BE2C (cell line): Measurements from ENCODE around the gene ALAD.

ENCODE experiments used
- DNase-seq: peaks from one replicate; pipeline ENCODE4 v3.0.0-alpha.2; 2020
- H3K27me3 ChIP-seq: fragments of 250-450 bp; sonication (Bioruptor Pico); 2 replicates; pipeline ENCODE4 v1.5.1; 2020; ENCODE audit warnings: mild to moderate bottlenecking
- H3K36me3 ChIP-seq: fragments of 250-450 bp; sonication (Bioruptor Pico); 2 replicates; pipeline ENCODE4 v1.5.1; 2020; ENCODE audit warnings: mild to moderate bottlenecking
- H3K4me1 ChIP-seq: fragments of 250-450 bp; sonication (Bioruptor Pico); 2 replicates; pipeline ENCODE4 v1.5.1; 2020
- H3K4me3 ChIP-seq: 2 replicates; pipeline ENCODE4 v1.5.1; 2011; ENCODE audit warnings: low read depth, low read length
- H3K9me3 ChIP-seq: fragments of 250-450 bp; sonication (Bioruptor Pico); 2 replicates; pipeline ENCODE4 v1.5.1; 2020
- TF ChIP-seq, protein P1 (sequence below): IDR thresholded peaks from 2 replicates; pipeline ENCODE4 v1.5.1; 2012; ENCODE audit warnings: mild to moderate bottlenecking, low read depth, low read length

ALAD gene

DNA sequence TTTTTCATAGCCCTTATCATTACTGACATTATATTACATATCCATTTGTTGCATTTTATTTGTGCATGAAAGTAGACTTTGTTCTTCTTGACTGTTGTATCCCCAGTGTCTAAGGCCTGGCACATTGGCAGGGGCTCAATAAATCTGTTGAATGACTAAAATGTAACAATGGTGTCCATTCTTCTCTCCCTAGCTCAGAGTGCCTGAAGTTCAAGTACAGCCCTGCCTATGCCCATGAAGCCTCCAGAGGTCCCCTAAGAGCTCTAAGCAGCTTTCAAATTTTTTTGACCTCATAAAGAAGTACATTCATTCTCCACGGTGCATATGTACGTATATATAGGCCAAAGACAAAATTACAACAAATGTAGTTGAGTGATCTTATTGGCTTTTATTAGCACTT lies 55.9 kb downstream of the ALAD start:
- no peaks in the 10 kb centered on the region for H3K36me3 ChIP-seq
- H3K27me3 ChIP-seq: peaks cover 8% of the 10 kb centered on the region
- no peak for DNase-seq
- no peak overlapping the region for H3K4me3 ChIP-seq
- TF ChIP-seq, protein P1, sequence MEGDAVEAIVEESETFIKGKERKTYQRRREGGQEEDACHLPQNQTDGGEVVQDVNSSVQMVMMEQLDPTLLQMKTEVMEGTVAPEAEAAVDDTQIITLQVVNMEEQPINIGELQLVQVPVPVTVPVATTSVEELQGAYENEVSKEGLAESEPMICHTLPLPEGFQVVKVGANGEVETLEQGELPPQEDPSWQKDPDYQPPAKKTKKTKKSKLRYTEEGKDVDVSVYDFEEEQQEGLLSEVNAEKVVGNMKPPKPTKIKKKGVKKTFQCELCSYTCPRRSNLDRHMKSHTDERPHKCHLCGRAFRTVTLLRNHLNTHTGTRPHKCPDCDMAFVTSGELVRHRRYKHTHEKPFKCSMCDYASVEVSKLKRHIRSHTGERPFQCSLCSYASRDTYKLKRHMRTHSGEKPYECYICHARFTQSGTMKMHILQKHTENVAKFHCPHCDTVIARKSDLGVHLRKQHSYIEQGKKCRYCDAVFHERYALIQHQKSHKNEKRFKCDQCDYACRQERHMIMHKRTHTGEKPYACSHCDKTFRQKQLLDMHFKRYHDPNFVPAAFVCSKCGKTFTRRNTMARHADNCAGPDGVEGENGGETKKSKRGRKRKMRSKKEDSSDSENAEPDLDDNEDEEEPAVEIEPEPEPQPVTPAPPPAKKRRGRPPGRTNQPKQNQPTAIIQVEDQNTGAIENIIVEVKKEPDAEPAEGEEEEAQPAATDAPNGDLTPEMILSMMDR: no peak
- H3K4me1 ChIP-seq: peaks cover 12% of the 10 kb centered on the region
- no peaks in the 10 kb centered on the region; the same call in 1 of the 2 replicates for H3K9me3 ChIP-seq

DNA sequence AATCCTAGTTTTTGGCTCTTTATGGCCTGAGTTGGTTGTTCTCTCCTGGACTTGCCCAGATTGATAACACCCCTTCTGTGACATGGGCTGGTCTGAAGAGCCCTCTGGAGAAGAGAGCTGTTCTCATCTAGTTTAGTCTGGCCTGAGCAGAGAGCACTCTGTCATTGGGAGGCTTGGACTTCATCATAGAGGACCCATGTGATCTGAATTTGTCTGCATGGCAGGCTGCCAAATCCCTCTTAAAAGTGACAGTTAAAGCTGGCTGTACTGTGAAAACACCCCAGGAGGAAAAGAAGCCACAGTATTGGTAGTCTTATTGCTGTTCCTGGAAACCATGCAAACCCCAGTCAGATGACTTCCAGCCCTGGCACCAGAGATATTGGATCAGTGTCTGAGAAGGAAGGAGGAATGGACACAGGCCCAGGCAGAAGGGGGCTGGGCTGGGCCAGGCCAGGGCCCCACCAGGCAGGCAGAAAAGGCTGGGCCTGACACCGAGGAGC lies 57.3 kb downstream of the ALAD start:
- TF ChIP-seq, protein P1: no peak
- Histone ChIP-seq H3K36me3 (no peaks in the 10 kb centered on the region), H3K9me3 (no peaks in the 10 kb centered on the region), H3K4me1 (peaks cover 9% of the 10 kb centered on the region; the same call in 1 of the 2 replicates), H3K4me3 (no peak overlapping the region), H3K27me3 (no peaks in the 10 kb centered on the region)
- peak; percentile 67 for DNase-seq

GRCh38 chr9:113341712-113342410 lies 59.2 kb downstream of the ALAD start:
- H3K27me3 ChIP-seq: no peaks in the 10 kb centered on the region
- peaks cover 9% of the 10 kb centered on the region; the same call in 1 of the 2 replicates for H3K4me1 ChIP-seq
- TF ChIP-seq, protein P1: no peak
- H3K9me3 ChIP-seq: no peaks in the 10 kb centered on the region
- H3K4me3 ChIP-seq: no peak overlapping the region
- no peaks in the 10 kb centered on the region for H3K36me3 ChIP-seq
- peak; percentile 72 for DNase-seq

DNA sequence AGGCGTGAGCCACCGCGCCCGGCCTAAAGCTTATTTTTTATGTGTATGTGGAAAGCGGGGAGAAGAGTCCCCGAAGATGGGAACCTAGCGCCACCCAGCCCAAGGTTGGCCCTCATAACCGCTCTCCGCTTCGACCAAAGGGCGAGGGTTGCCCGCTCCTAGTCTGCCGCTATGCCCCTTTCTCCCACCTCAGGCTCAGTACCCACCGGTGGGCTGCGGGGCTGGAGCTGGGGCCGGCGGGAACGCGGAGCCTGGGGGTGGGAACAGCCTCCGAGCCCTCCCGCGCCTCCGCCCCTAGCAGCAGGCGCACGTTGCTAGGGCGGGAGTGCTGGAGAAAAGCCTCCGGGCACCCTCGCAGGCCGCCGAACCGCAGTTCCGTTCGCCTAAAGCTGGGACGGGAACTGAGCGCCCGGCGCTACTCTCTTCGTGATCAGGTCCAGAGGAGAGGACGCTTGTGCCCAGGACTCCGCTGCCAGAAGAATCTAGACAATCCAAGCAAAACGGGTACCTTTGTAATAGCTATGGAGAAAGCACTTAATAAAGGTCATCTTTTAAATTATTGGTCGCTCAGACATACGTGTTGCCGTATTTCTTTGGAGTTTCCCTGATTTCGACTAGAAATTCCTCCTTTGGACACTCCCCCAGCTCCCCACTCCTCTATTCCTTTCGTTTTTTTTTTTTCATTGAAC lies 60.9 kb downstream of the ALAD start, which contains the start of gene WDR31:
TSS of gene WDR31 (minus strand) at position 265 of the 689 bp plus-strand sequence. CDS start 8,253 bp downstream, outside the sequence.
- Histone ChIP-seq H3K4me3 (peak within 1 kb of the TSS; percentile 79), H3K27me3 (no peaks in the 10 kb centered on the region), H3K4me1 (peaks cover 9% of the 10 kb centered on the region; the same call in 1 of the 2 replicates), H3K9me3 (no peaks in the 10 kb centered on the region), H3K36me3 (no peaks in the 10 kb centered on the region)
- peak; percentile 90 for DNase-seq
- TF ChIP-seq, protein P1: no peak

DNA sequence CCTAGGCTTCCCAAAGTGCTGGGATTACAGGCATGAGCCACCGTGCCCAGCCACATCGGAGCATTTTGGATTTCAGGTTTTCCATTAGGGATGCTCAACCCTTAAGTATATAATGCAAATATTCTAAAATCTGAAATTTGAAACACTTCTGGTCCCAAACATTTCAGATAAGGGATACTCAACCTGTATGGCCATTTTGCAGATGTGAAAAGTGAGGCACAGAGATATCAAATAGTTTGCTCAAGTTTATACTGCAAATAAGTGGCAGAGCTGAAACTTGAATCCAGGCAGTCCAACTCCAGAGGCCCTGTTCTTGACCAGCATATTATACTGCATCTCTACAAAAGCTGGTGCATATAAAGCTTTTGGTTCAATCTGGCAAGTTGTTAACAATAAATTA lies 63.4 kb downstream of the ALAD start:
- no peaks in the 10 kb centered on the region for H3K9me3 ChIP-seq
- no peaks in the 10 kb centered on the region for H3K4me1 ChIP-seq
- no peak overlapping the region for H3K4me3 ChIP-seq
- no peak for DNase-seq
- H3K36me3 ChIP-seq: no peaks in the 10 kb centered on the region
- TF ChIP-seq, protein P1: no peak
- H3K27me3 ChIP-seq: no peaks in the 10 kb centered on the region
